HEK293T (cell line): ENCODE measurements around the gene TCF15.

ENCODE experiments used
- ARNT ChIP-seq: fragments of 450-650 bp; IDR thresholded peaks from 2 replicates; pipeline ENCODE4 v1.6.1; 2017; ENCODE audit warnings: mild to moderate bottlenecking
- BHLHE40 ChIP-seq: fragments of 450-650 bp; IDR thresholded peaks from 2 replicates; pipeline ENCODE4 v1.6.1; 2016; ENCODE audit warnings: mild to moderate bottlenecking, moderate library complexity, borderline replicate concordance
- CTBP1 ChIP-seq: fragments of 450-650 bp; IDR thresholded peaks from 2 replicates; pipeline ENCODE4 v1.6.1; 2016; ENCODE audit warnings: borderline replicate concordance
- FOXA1 ChIP-seq: fragments of 450-650 bp; IDR thresholded peaks from 2 replicates; pipeline ENCODE4 v1.6.1; 2016; ENCODE audit warnings: mild to moderate bottlenecking
- FOXK2 ChIP-seq: fragments of 450-650 bp; IDR thresholded peaks from 2 replicates; pipeline ENCODE4 v1.6.1; 2016; ENCODE audit warnings: mild to moderate bottlenecking
- FOXM1 ChIP-seq: fragments of 450-650 bp; IDR thresholded peaks from 2 replicates; pipeline ENCODE4 v1.6.1; 2017; ENCODE audit warnings: mild to moderate bottlenecking, borderline replicate concordance
- HDGF ChIP-seq: fragments of 450-650 bp; IDR thresholded peaks from 2 replicates; pipeline ENCODE4 v1.6.1; 2017; ENCODE audit warnings: antibody characterized with exemption, borderline replicate concordance
- L3MBTL2 ChIP-seq: fragments of 450-650 bp; conservative IDR thresholded peaks from 2 replicates; pipeline ENCODE4 v1.6.1; 2016; ENCODE audit warnings: mild to moderate bottlenecking
- LEF1 ChIP-seq: fragments of 450-650 bp; IDR thresholded peaks from 2 replicates; pipeline ENCODE4 v1.6.1; 2017; ENCODE audit warnings: mild to moderate bottlenecking, borderline replicate concordance
- NFRKB ChIP-seq: fragments of 450-650 bp; IDR thresholded peaks from 2 replicates; pipeline ENCODE4 v1.6.1; 2016; ENCODE audit warnings: mild to moderate bottlenecking, moderate library complexity
- SP1 ChIP-seq: fragments of 450-650 bp; IDR thresholded peaks from 2 replicates; pipeline ENCODE4 v1.6.1; 2017
- SUZ12 ChIP-seq: fragments of 450-650 bp; IDR thresholded peaks from 2 replicates; pipeline ENCODE4 v1.6.1; 2016; ENCODE audit warnings: mild to moderate bottlenecking
- TARDBP ChIP-seq: fragments of 450-650 bp; IDR thresholded peaks from 2 replicates; pipeline ENCODE4 v1.6.1; 2016
- ZNF384 ChIP-seq: fragments of 450-650 bp; IDR thresholded peaks from 2 replicates; pipeline ENCODE4 v1.6.1; 2016

DNA sequence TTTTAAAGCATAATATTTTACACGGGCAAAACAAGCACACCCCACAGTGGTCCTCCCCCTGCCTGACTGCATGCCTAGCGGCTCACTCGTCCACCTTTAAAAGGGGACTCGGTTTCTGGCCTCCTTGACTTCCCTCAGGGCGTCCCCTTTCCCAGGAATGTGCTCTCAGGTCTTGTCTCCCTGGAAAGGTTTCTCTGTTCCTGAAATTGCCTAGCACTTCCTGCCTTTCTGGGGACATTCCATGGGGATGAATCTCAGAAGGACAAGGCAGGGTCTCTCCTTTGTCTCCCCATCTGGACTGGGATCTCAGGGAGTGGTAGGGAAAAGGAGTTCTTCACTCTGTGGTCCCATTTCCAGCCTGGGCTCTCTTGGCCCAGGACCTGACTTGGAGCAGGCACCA lies 4.9 kb downstream of the TCF15 start:
- TF ChIP-seq SUZ12 (no peak), FOXK2 (no peak), LEF1 (no peak), BHLHE40 (no peak), SP1 (no peak), NFRKB (no peak), FOXA1 (no peak), FOXM1 (no peak), HDGF (no peak), TARDBP (no peak), ARNT (no peak), L3MBTL2 (no peak), ZNF384 (no peak), CTBP1 (no peak)
